Peyer's patch (tissue), 4 donors: ENCODE measurements around the gene KCNC3. TPM values are rescaled to one million over a fixed set of nuclear protein-coding genes. Genes with fewer than 3 reads are reported as not detected.

Experiments used
- DNase-seq, 3 donors: peaks; one replicate each; pipeline ENCODE4 v3.0.0-alpha.2; 2017 to 2019
- H3K27ac ChIP-seq, 4 donors: fragments of 200-600 bp; sonication (generic); one replicate each; pipeline ENCODE4 v1.5.1; 2016 to 2019
- H3K27me3 ChIP-seq, 2 donors: fragments of 200-600 bp; sonication (generic); one replicate each; pipeline ENCODE4 v1.5.1; 2019
- H3K36me3 ChIP-seq, 3 donors: fragments of 200-600 bp; sonication (generic); one replicate each; pipeline ENCODE4 v1.5.1; 2016 to 2019
- H3K4me1 ChIP-seq, 4 donors: fragments of 200-600 bp; sonication (generic); one replicate each; pipeline ENCODE4 v1.5.1; 2016 to 2019
- H3K4me3 ChIP-seq, 4 donors: fragments of 200-600 bp; sonication (generic); 1 replicate in 3 of 4; 2 replicates in 1 of 4; pipeline ENCODE4 v1.5.1; 2016 to 2019; ENCODE audit warnings: mild to moderate bottlenecking in 1 of 4
- H3K9me3 ChIP-seq, 4 donors: fragments of 200-600 bp; sonication (generic); one replicate each; pipeline ENCODE4 v1.5.1; 2016 to 2019; ENCODE audit warnings: mild to moderate bottlenecking in 1 of 4
- CTCF ChIP-seq, 6 experiments: fragments of 450-650 bp in 4 of 6; fragments of 200-600 bp in 2 of 6; sonication (generic) in 1 of 6; IDR thresholded peaks; one replicate each; pipeline ENCODE4 v1.5.1; 2017 to 2019; ENCODE audit warnings: antibody characterized with exemption in 6 of 6, mild to moderate bottlenecking in 3 of 6, moderate library complexity in 1 of 6
- POLR2A ChIP-seq, 2 donors: fragments of 450-650 bp; IDR thresholded peaks; one replicate each; pipeline ENCODE4 v1.5.1; 2017; ENCODE audit warnings: antibody characterized with exemption in 2 of 2, mild to moderate bottlenecking in 2 of 2, moderate library complexity in 2 of 2
- total RNA-seq, 4 donors: library from RNA; depleted of rRNA; stranded (reverse); fragments of >200 nt; gene quantifications; one replicate each; pipeline ENCODE4 v1.1.0, GENCODE V29; 2016

Gene KCNC3
- total RNA-seq, 4 donors from 2014 or later: 0.18 to 3.3 (median 1.1) TPM

- Histone ChIP-seq H3K36me3 (peaks cover 0 to 41% (median 0%) of the 10 kb centered on the region in 3 donors), H3K27me3 (no peaks in the 10 kb centered on the region), H3K27ac (peak within 1 kb of the TSS; percentile 94 to 99 (median 98)), H3K4me3 (peak within 1 kb of the TSS; percentile 70 to 92 (median 76)), H3K9me3 (no peaks in the 10 kb centered on the region), H3K4me1 (peaks cover 0 to 4% (median 2%) of the 10 kb centered on the region in 4 donors)
- TF ChIP-seq CTCF (IDR thresholded peaks at IDR 0.05) (no peak), POLR2A (IDR thresholded peaks at IDR 0.05) (peak; percentile 66 to 74)
- DNase-seq: peak; percentile 93 to 98 (median 95)
These were observed 47.2 kb upstream of the KCNC3 start, which contains the start of gene NR1H2 for GRCh38 chr19:50376166-50377050. Gene NR1H2, plus strand, starts transcription at chr19:50376457. Its CDS starts 1,149 bp downstream, at chr19:50377606.

- Histone ChIP-seq H3K36me3 (no peaks in the 10 kb centered on the region), H3K4me1 (peaks cover 0 to 4% (median 2%) of the 10 kb centered on the region in 4 donors), H3K27me3 (no peaks in the 10 kb centered on the region), H3K27ac (no peak overlapping the region), H3K9me3 (no peaks in the 10 kb centered on the region), H3K4me3 (no peak overlapping the region)
- no peak for DNase-seq
- TF ChIP-seq POLR2A (IDR thresholded peaks at IDR 0.05): no peak
- TF ChIP-seq CTCF (IDR thresholded peaks at IDR 0.05): no peak
These were observed 42.8 kb upstream of the KCNC3 start for GRCh38 chr19:50371914-50372475.

DNA sequence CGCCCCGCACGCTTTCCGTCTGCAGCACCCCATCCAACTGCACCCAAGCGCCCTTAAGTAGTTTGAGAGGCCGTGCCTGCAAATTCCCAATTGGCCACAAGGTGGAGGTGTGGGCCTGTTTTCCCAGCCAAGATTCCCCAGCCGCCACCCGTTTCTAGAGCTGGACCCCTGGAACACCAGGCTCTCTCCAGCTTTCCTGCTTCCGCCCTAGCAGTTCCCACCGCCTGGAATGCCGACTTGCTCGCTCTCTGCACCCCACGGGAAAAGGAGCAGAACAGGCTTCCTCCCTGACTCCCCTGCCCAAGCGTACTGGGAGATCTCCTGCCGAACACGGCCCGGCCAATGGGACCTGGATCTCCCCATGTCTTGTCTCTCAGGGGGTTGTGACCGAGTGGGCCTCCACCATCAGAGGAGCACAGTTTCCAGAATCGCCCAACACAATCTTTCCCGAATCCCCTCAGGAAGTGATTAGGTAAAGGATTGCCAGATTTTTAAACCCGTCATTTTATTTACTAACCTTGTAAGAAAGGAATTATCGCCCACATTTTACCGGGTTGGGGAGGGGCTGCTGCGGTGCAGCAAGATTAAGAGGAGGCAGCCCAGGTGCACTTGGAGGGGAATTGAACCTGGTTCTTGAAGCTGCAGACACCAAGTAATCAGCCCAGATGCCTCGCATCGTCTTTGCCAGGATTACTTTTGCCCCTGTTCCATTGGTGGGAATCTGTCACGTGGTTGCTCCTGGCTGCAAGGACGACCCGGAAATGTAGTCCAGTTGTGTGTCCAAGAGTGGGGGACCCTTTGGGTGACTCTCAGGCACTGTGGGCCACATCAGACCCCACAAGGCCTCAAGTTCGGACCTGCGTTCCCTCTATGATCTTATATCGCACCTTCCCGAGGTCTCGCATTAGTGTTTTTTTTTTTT lies 39.7 kb upstream of the KCNC3 start:
- TF ChIP-seq CTCF (IDR thresholded peaks at IDR 0.05) (peak; percentile 85 to 96 (median 91)), POLR2A (IDR thresholded peaks at IDR 0.05) (no peak)
- Histone ChIP-seq H3K36me3 (no peaks in the 10 kb centered on the region), H3K4me1 (peaks cover 0 to 6% (median 0%) of the 10 kb centered on the region in 4 donors), H3K9me3 (no peaks in the 10 kb centered on the region), H3K27me3 (no peaks in the 10 kb centered on the region), H3K4me3 (peak overlapping the region; percentile 48 to 71 (median 58)), H3K27ac (peak overlapping the region; percentile 65 to 85 (median 70))
- peak; percentile 88 to 94 (median 90) for DNase-seq

- Histone ChIP-seq H3K9me3 (no peaks in the 10 kb centered on the region), H3K4me3 (peak within 1 kb of the TSS in 1 of 4 donors; percentile 3), H3K36me3 (no peaks in the 10 kb centered on the region), H3K4me1 (peaks cover 0 to 6% (median 0%) of the 10 kb centered on the region in 4 donors), H3K27ac (peak within 1 kb of the TSS in 2 of 4 donors; percentile 10 to 76), H3K27me3 (no peaks in the 10 kb centered on the region)
- DNase-seq: peak in 1 of 3 donors; percentile 52
- TF ChIP-seq CTCF (IDR thresholded peaks at IDR 0.05) (no peak), POLR2A (IDR thresholded peaks at IDR 0.05) (no peak)
These were observed 36.5 kb upstream of the KCNC3 start, which contains the start of gene NAPSA for GRCh38 chr19:50365434-50366306. Gene NAPSA, minus strand, starts transcription at chr19:50365639. Its CDS starts 18 bp downstream, at chr19:50365621.
